Keratinocyte (primary cell): ENCODE results near the gene TDRD1.

Source experiments
- EZH2 ChIP-seq: IDR thresholded peaks from one replicate; pipeline ENCODE4 v1.6.1; 2012; ENCODE audit warnings: inconsistent platforms, mild to moderate bottlenecking, low read length, moderate library complexity
- TF ChIP-seq, protein P1 (sequence below), 3 experiments: IDR thresholded peaks in 1 of 3; conservative IDR thresholded peaks in 1 of 3; optimal IDR thresholded peaks in 1 of 3; 2 replicates in 2 of 3; 3 replicates in 1 of 3; pipeline versions ENCODE3 to v1.5.1; 2011; ENCODE audit warnings: low read length in 3 of 3, mild to moderate bottlenecking in 3 of 3, moderate library complexity in 2 of 3, control low read depth in 1 of 3, inconsistent platforms in 1 of 3; ENCODE audit not compliant: insufficient read depth in 2 of 3; ENCODE audit errors: extremely low read depth in 1 of 3

DNA sequence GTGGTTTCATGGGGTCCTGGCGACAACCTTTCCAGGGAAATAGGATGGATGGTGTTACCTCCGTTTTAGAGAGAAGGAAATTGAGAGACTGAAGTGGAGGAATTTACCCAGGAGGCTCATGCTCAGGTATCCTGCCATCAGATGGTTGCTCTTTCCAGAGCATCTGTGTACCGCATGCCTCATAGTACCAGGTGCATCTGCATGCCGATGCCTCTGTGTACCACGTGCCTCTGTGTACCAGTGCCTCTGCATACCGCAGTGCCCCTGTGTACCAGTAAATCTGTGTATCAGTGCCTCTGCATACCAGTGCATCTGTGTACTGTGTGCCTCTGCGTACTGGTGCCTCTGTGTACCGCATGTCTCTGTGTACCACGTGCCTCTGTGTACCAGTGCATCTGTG lies 63.1 kb downstream of the TDRD1 start:
- TF ChIP-seq, protein P1, sequence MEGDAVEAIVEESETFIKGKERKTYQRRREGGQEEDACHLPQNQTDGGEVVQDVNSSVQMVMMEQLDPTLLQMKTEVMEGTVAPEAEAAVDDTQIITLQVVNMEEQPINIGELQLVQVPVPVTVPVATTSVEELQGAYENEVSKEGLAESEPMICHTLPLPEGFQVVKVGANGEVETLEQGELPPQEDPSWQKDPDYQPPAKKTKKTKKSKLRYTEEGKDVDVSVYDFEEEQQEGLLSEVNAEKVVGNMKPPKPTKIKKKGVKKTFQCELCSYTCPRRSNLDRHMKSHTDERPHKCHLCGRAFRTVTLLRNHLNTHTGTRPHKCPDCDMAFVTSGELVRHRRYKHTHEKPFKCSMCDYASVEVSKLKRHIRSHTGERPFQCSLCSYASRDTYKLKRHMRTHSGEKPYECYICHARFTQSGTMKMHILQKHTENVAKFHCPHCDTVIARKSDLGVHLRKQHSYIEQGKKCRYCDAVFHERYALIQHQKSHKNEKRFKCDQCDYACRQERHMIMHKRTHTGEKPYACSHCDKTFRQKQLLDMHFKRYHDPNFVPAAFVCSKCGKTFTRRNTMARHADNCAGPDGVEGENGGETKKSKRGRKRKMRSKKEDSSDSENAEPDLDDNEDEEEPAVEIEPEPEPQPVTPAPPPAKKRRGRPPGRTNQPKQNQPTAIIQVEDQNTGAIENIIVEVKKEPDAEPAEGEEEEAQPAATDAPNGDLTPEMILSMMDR (optimal IDR thresholded peaks at IDR 0.05 in 1 of 3, IDR thresholded peaks at IDR 0.05 in 1 of 3, conservative IDR thresholded peaks at IDR 0.05 in 1 of 3; ENCODE audit: extremely low read depth in 1 of 3, insufficient read depth in 2 of 3, low read length in 3 of 3) = no peak
- TF ChIP-seq EZH2 = no peak
